ENCODE data around the gene CDKAL1. TPM values are rescaled to one million over a fixed set of nuclear protein-coding genes. Genes with fewer than 3 reads are reported as not detected.

CDKAL1 gene
- total and polyA plus RNA-seq, 2 donors (not counting 3 experiments of a cell fraction or from before 2014, with no cell fraction given) = 6.1 to 20.5 TPM

DNA sequence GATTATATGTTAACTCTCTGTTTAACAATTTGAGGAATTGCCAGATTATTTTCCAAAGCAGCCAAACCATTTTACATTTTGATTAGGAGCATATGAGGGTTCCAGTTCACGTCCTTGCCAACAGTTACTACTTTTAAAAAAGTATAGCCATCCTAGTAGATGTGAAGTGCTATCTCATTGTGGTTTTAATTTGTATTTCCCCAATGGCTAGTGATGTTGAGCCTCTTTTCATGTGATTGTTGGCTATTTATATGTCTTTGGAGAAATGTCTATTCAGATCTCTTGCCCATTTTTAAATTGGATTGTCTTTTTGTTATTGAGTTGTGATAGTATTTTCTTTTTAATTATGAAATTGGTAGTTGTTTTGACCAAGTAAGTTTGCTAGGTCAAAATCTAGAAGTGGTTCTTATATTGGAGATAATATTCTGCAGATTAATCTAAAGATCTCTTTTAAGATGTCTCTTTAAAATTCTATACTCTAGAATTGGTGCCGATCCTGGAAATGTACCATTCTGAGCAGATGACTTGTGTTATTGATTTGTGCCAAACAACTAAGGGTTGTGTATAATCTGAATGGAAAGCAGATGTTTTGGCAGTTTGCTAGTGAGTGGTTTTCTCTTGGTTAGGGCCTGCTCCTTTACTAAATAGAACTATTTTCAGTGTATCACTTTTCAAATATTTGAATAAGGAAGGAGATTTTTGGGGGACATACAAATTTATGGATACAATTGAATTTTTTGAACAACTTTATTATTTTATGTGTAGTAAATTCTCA, 99.5 kb downstream of the CDKAL1 start:
- Histone ChIP-seq H3K9ac (replicated peaks; ENCODE audit: extremely low read depth, insufficient read depth, low read length) (no peak overlapping the region), H3K27me3 (ENCODE audit: control insufficient read depth in 2 of 2, insufficient read depth in 2 of 2, low read length in 2 of 2) (no peaks in the 10 kb centered on the region), H3K4me3 (replicated peaks in 1 of 3; ENCODE audit: insufficient read depth in 1 of 3, low read depth in 1 of 3, low read length in 3 of 3) (no peak overlapping the region), H3K79me2 (ENCODE audit: control insufficient read depth, insufficient read depth, low read length) (peaks cover 2% of the 10 kb centered on the region), H4K20me1 (replicated peaks; ENCODE audit: control insufficient read depth, extremely low read depth, insufficient read depth, low read length) (no peaks in the 10 kb centered on the region), H3K9me3 (replicated peaks; ENCODE audit: control insufficient read depth, insufficient read depth, low read length) (no peaks in the 10 kb centered on the region), H3K4me2 (ENCODE audit: insufficient read depth, low read length) (no peak overlapping the region), H3K4me1 (ENCODE audit: control insufficient read depth, extremely low read depth, insufficient read depth, low read length) (no peaks in the 10 kb centered on the region), H2AFZ (ENCODE audit: low read depth, low read length) (no peak overlapping the region), H3K9me1 (replicated peaks; ENCODE audit: control insufficient read depth, extremely low read depth, insufficient read depth, low read length) (no peaks in the 10 kb centered on the region), H3K36me3 (ENCODE audit: control insufficient read depth in 2 of 2, extremely low read depth in 1 of 2, insufficient read depth in 2 of 2, low read length in 2 of 2) (no peaks in the 10 kb centered on the region), H3K27ac (ENCODE audit: insufficient read depth, low read depth, low read length) (no peak overlapping the region)
- ChIA-PET CTCF (no interaction called here), POLR2A (no interaction called here)
- DNase-seq (ENCODE audit: low read depth, low spot score) = no peak
- no peak for TF ChIP-seq POLR2A (IDR thresholded peaks at IDR 0.05; ENCODE audit: low read depth, low read length)
- TF ChIP-seq, protein P1, sequence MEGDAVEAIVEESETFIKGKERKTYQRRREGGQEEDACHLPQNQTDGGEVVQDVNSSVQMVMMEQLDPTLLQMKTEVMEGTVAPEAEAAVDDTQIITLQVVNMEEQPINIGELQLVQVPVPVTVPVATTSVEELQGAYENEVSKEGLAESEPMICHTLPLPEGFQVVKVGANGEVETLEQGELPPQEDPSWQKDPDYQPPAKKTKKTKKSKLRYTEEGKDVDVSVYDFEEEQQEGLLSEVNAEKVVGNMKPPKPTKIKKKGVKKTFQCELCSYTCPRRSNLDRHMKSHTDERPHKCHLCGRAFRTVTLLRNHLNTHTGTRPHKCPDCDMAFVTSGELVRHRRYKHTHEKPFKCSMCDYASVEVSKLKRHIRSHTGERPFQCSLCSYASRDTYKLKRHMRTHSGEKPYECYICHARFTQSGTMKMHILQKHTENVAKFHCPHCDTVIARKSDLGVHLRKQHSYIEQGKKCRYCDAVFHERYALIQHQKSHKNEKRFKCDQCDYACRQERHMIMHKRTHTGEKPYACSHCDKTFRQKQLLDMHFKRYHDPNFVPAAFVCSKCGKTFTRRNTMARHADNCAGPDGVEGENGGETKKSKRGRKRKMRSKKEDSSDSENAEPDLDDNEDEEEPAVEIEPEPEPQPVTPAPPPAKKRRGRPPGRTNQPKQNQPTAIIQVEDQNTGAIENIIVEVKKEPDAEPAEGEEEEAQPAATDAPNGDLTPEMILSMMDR (IDR thresholded peaks at IDR 0.05; ENCODE audit: extremely low read depth in 1 of 2, insufficient read depth in 1 of 2, low read depth in 1 of 2, low read length in 2 of 2) = no peak
- TF ChIP-seq GATA2 (IDR thresholded peaks at IDR 0.05; ENCODE audit: insufficient read depth, insufficient read length, low read depth, low read length) = no peak
- TF ChIP-seq MYC (IDR thresholded peaks at IDR 0.05; ENCODE audit: low read depth, low read length) = no peak
- TF ChIP-seq, protein P2, sequence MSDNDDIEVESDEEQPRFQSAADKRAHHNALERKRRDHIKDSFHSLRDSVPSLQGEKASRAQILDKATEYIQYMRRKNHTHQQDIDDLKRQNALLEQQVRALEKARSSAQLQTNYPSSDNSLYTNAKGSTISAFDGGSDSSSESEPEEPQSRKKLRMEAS (IDR thresholded peaks at IDR 0.05; ENCODE audit: insufficient read depth, insufficient read length) = no peak
- no peak for TF ChIP-seq POLR2AphosphoS5 (IDR thresholded peaks at IDR 0.05; ENCODE audit: insufficient read depth, low read depth, low read length)
- no TSS peak for BruUV-seq (replicated peaks)
- dilution Hi-C loops (cut with MboI; ENCODE audit: extremely low pct_ligation_motif_present, low sequenced_read_pairs) (no loop called here), intact Hi-C loops (cut with micrococcal nuclease) (no loop called here)
- peak; percentile 57 for FAIRE-seq
